Astrocyte (in vitro differentiated cells and primary cell): ENCODE results near the gene RC3H2. TPM values are rescaled to one million over a fixed set of nuclear protein-coding genes. Genes with fewer than 3 reads are reported as not detected.
"Not testable (repeated sequence)": the region's sequence is repeated elsewhere in the genome, so short reads cannot be mapped to it uniquely, and the experiment has no call there.

Experiments
- DNase-seq: peaks from one replicate; pipeline ENCODE4 v3.0.0-alpha.2; 2010; ENCODE audit warnings: low read depth
- FAIRE-seq: peaks from 2 replicates; lab custom pipeline; 2011; peaks lifted over from hg19 to GRCh38; lab: Jason Lieb, UNC
- H2AFZ ChIP-seq: 2 replicates; pipeline ENCODE4 v1.6.0; 2012; ENCODE audit warnings: low read depth, low read length, inconsistent platforms
- H3K27ac ChIP-seq: 2 replicates; pipeline ENCODE4 v1.5.1; 2011; ENCODE audit warnings: low read depth, low read length, inconsistent platforms
- H3K27me3 ChIP-seq: 2 replicates; pipeline ENCODE4 v1.6.0; 2011; ENCODE audit warnings: low read length, inconsistent platforms; ENCODE audit not compliant: insufficient read depth
- H3K36me3 ChIP-seq: 2 replicates; pipeline ENCODE4 v1.5.1; 2011; ENCODE audit warnings: low read length, inconsistent platforms; ENCODE audit not compliant: insufficient read depth
- H3K4me1 ChIP-seq: 2 replicates; pipeline ENCODE4 v1.5.1; 2011; ENCODE audit warnings: low read length, inconsistent platforms; ENCODE audit not compliant: insufficient read depth
- H3K4me2 ChIP-seq: 2 replicates; pipeline ENCODE4 v1.6.0; 2012; ENCODE audit warnings: low read length, inconsistent platforms
- H3K4me3 ChIP-seq: 2 replicates; pipeline ENCODE4 v1.5.1; 2011; ENCODE audit warnings: low read depth, mild to moderate bottlenecking, low read length, inconsistent platforms; ENCODE audit not compliant: insufficient read depth
- H3K79me2 ChIP-seq: 2 replicates; pipeline ENCODE4 v1.6.0; 2012; ENCODE audit warnings: mild to moderate bottlenecking, low read length, inconsistent platforms; ENCODE audit not compliant: insufficient read depth
- H3K9ac ChIP-seq: 2 replicates; pipeline ENCODE4 v1.6.0; 2012; ENCODE audit warnings: mild to moderate bottlenecking, low read length, inconsistent platforms
- H3K9me3 ChIP-seq: 2 replicates; pipeline ENCODE4 v1.5.1; 2012; ENCODE audit warnings: low read depth, mild to moderate bottlenecking, low read length, inconsistent platforms; ENCODE audit not compliant: insufficient read depth
- H4K20me1 ChIP-seq: 2 replicates; pipeline ENCODE4 v1.6.0; 2012; ENCODE audit warnings: low read length, inconsistent platforms; ENCODE audit not compliant: insufficient read depth
- H3K27ac Mint-ChIP-seq: one replicate; pipeline ENCODE4 v1.8.0; 2021; ENCODE audit warnings: mild to moderate bottlenecking, mixed read lengths; ENCODE audit not compliant: unreplicated experiment
- H3K27me3 Mint-ChIP-seq: one replicate; pipeline ENCODE4 v1.8.0; 2021; ENCODE audit warnings: low read depth, mixed read lengths; ENCODE audit not compliant: unreplicated experiment
- H3K36me3 Mint-ChIP-seq: one replicate; pipeline ENCODE4 v1.8.0; 2021; ENCODE audit warnings: low read depth, mixed read lengths; ENCODE audit not compliant: unreplicated experiment
- H3K4me1 Mint-ChIP-seq: one replicate; pipeline ENCODE4 v1.8.0; 2021; ENCODE audit warnings: low read depth, mixed read lengths; ENCODE audit not compliant: unreplicated experiment
- H3K4me3 Mint-ChIP-seq: one replicate; pipeline ENCODE4 v1.8.0; 2021; ENCODE audit warnings: mild to moderate bottlenecking, moderate library complexity, mixed read lengths; ENCODE audit not compliant: unreplicated experiment
- H3K9me3 Mint-ChIP-seq: one replicate; pipeline ENCODE4 v1.8.0; 2021; ENCODE audit warnings: mild to moderate bottlenecking, mixed read lengths; ENCODE audit not compliant: unreplicated experiment
- EZH2 ChIP-seq: IDR thresholded peaks from 2 replicates; pipeline ENCODE4 v1.6.1; 2012; ENCODE audit warnings: mild to moderate bottlenecking, low read length, inconsistent platforms; ENCODE audit not compliant: insufficient read depth
- total RNA-seq: library from RNA; stranded (reverse); gene quantifications from 2 replicates; pipeline ENCODE4 v1.2.1, GENCODE V29; 2021
- TF ChIP-seq, protein P1 (sequence below): IDR thresholded peaks from 2 replicates; pipeline ENCODE4 v1.5.1; 2011; ENCODE audit warnings: low read depth, mild to moderate bottlenecking, inconsistent platforms, low read length, moderate library complexity; ENCODE audit not compliant: insufficient read depth

RC3H2 gene
- total RNA-seq, 1 donor from 2014 or later: 69.0 TPM

DNA sequence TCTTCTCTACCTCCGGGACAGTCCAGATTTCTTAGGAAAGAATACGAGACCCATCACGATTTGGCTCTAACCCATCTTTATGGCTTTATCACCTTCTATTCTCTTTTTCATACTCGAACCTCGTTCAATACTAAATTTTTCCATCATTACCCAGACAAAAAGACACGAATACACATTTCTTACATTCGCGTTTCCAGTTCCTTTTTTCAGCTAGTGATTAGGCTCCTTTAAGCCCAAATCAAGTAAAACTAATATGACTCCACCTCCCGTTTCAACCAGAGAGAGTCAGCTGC lies 7.5 kb upstream of the RC3H2 start:
- H4K20me1 ChIP-seq: peaks cover 2% of the 10 kb centered on the region
- H3K27me3 Mint-ChIP-seq: no peaks in the 10 kb centered on the region
- peaks cover 42% of the 10 kb centered on the region for H3K79me2 ChIP-seq
- H3K4me3 ChIP-seq: peak overlapping the region; percentile 92
- peaks cover 8% of the 10 kb centered on the region for H3K4me1 ChIP-seq
- peak overlapping the region; percentile 93 for H3K9ac ChIP-seq
- TF ChIP-seq, protein P1, sequence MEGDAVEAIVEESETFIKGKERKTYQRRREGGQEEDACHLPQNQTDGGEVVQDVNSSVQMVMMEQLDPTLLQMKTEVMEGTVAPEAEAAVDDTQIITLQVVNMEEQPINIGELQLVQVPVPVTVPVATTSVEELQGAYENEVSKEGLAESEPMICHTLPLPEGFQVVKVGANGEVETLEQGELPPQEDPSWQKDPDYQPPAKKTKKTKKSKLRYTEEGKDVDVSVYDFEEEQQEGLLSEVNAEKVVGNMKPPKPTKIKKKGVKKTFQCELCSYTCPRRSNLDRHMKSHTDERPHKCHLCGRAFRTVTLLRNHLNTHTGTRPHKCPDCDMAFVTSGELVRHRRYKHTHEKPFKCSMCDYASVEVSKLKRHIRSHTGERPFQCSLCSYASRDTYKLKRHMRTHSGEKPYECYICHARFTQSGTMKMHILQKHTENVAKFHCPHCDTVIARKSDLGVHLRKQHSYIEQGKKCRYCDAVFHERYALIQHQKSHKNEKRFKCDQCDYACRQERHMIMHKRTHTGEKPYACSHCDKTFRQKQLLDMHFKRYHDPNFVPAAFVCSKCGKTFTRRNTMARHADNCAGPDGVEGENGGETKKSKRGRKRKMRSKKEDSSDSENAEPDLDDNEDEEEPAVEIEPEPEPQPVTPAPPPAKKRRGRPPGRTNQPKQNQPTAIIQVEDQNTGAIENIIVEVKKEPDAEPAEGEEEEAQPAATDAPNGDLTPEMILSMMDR: no peak
- no peak for TF ChIP-seq EZH2
- peak overlapping the region; percentile 81 for H2AFZ ChIP-seq
- no peaks in the 10 kb centered on the region for H3K27me3 ChIP-seq
- no peaks in the 10 kb centered on the region for H3K9me3 ChIP-seq
- peaks cover 10% of the 10 kb centered on the region for H3K4me1 Mint-ChIP-seq
- peak overlapping the region; percentile 93 for H3K4me2 ChIP-seq
- peak overlapping the region; percentile 96 for H3K4me3 Mint-ChIP-seq
- FAIRE-seq (no peak), DNase-seq (no peak)
- no peaks in the 10 kb centered on the region for H3K9me3 Mint-ChIP-seq
- H3K36me3 Mint-ChIP-seq: peaks cover 3% of the 10 kb centered on the region
- H3K36me3 ChIP-seq: peaks cover 15% of the 10 kb centered on the region
- peak overlapping the region; percentile 84 for H3K27ac ChIP-seq
- H3K27ac Mint-ChIP-seq: peak overlapping the region; percentile 96

DNA sequence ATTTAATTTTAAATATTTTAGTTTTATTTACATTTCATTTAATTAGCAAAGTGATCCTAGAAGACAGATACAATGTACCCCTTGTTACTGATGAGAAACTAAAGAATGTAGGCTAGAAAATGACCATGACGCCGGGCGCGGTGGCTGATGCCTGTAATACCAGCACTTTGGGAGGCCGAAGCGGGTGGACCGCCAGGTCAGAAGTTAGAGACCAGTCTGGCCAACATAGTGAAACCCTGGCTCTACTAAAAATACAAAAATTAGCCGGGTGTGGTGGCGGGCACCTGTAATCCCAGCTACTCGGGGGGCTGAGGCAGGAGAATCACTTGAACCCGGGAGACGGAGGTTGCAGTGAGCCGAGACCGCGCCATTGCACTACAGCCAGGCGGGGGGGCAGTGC lies 963 bp upstream of the RC3H2 start:
- Histone ChIP-seq H3K79me2 (peaks cover 60% of the 10 kb centered on the region), H4K20me1 (peaks cover 20% of the 10 kb centered on the region), H3K36me3 (peaks cover 11% of the 10 kb centered on the region), H3K27ac (peak overlapping the region; percentile 96)
- H3K4me3 Mint-ChIP-seq, H3K27me3 ChIP-seq, H3K9me3 ChIP-seq, DNase-seq, H3K4me1 ChIP-seq, H3K27me3 Mint-ChIP-seq, FAIRE-seq, H3K9me3 Mint-ChIP-seq, H2AFZ ChIP-seq, H3K9ac ChIP-seq, H3K4me3 ChIP-seq, H3K27ac Mint-ChIP-seq, H3K36me3 Mint-ChIP-seq, H3K4me2 ChIP-seq, H3K4me1 Mint-ChIP-seq: not testable (repeated sequence)

DNA sequence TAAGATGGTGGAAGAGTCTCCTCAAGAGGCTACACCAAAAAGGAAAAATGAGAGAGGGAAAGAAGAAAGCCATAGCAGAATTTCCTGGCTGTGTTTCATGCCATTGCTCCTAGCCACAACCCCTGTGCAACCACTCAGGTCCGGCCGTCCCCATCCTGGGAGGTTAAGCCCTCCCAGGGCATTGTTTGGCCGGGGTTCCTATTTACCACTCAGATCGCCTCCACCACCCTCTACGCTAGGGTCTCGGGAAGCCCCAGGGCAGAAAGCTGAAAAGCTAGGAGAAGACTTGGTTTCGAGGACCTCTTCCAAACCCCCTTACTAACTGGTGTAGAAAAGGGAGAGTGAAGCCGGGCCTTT lies 715 bp downstream of the RC3H2 start:
- no peak for TF ChIP-seq EZH2
- TF ChIP-seq, protein P1: no peak
- Histone ChIP-seq H3K9ac (peak overlapping the region; percentile 99), H3K27ac (peak overlapping the region; percentile 96), H2AFZ (peak overlapping the region; percentile 65), H3K4me1 (peaks cover 6% of the 10 kb centered on the region), H3K4me3 (peak overlapping the region; percentile 90), H3K9me3 (no peaks in the 10 kb centered on the region), H3K79me2 (peaks cover 61% of the 10 kb centered on the region), H3K4me2 (peak overlapping the region; percentile 89), H4K20me1 (peaks cover 30% of the 10 kb centered on the region), H3K36me3 (peaks cover under 1% of the 10 kb centered on the region), H3K27me3 (no peaks in the 10 kb centered on the region)
- no peaks in the 10 kb centered on the region for H3K27me3 Mint-ChIP-seq
- peak overlapping the region; percentile 95 for H3K4me3 Mint-ChIP-seq
- no peaks in the 10 kb centered on the region for H3K9me3 Mint-ChIP-seq
- peaks cover 11% of the 10 kb centered on the region for H3K4me1 Mint-ChIP-seq
- DNase-seq: peak; percentile 3
- no peaks in the 10 kb centered on the region for H3K36me3 Mint-ChIP-seq
- no peak for FAIRE-seq
- peak overlapping the region; percentile 95 for H3K27ac Mint-ChIP-seq
